HG02981 (cell line): ENCODE results near the gene SCUBE2.
"Not testable (repeated sequence)": the region's sequence is repeated elsewhere in the genome, so short reads cannot be mapped to it uniquely, and the experiment has no call there.

Experiments used
- ATAC-seq: cut with Tn5 transposase; IDR thresholded peaks from one replicate; pipeline ENCODE4 v1.9.1; 2021; ENCODE audit warnings: mild to moderate bottlenecking, moderate library complexity; ENCODE audit not compliant: unreplicated experiment

SCUBE2 gene

DNA sequence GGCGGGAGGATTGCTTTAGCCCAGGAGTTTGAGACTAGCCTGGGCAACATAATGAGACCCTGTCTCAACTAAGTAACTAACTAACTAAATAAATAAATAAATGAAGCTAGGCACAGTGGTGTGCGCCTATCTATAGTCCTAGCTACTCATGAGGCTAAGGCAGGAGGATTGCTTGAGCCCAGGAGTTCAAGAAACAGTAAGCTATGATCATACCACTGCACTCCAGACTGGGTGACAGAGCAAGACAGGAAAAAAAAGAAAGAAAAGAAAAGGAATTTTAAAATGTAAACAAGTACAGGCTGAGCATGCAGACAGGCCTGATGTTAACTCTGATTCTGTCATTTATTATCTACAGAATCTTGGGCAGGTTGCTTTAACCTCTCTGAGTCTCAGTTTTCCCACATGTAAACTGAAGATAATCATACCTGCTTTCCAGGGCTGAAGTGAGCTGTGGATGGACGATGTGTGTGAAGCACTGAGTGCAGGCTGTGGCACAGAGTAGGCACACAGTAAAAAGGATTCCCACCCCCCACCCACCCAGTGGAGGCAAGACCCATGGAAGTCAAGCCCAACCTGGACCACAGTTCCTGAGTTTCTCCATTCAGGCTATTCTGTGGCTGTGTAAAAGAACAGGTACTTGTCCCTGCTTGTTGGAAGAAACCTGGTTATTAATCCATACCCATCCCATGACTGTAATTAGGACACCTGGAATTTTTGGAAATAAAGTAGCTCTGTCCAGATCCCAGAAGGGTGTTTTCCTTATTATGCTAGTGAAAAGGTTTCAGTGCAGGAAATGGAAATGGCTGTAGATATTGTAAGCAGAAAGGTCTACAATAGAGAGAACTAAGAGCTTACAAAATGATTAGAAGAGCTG, 18.7 kb upstream of the SCUBE2 start:
- no peak for ATAC-seq

DNA sequence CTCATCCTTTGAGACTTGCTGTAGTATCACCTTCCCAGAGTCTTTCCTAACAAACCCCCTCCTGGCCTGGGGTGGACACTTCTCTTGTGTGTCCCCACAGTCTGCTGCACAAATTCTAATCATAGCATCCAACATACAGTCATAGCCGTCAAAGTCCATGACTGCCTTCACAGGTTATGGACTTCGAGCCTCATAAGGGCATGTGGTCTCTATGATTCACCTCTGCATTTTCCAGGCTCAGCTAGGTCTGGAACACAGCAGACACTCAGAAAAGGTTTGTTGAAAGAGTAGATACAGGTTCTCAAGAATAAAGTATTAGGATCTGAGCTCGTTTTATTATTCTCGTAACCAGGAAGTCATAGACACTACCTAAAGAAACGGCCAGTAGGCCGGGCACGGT, 13.2 kb upstream of the SCUBE2 start:
- ATAC-seq = no peak

DNA sequence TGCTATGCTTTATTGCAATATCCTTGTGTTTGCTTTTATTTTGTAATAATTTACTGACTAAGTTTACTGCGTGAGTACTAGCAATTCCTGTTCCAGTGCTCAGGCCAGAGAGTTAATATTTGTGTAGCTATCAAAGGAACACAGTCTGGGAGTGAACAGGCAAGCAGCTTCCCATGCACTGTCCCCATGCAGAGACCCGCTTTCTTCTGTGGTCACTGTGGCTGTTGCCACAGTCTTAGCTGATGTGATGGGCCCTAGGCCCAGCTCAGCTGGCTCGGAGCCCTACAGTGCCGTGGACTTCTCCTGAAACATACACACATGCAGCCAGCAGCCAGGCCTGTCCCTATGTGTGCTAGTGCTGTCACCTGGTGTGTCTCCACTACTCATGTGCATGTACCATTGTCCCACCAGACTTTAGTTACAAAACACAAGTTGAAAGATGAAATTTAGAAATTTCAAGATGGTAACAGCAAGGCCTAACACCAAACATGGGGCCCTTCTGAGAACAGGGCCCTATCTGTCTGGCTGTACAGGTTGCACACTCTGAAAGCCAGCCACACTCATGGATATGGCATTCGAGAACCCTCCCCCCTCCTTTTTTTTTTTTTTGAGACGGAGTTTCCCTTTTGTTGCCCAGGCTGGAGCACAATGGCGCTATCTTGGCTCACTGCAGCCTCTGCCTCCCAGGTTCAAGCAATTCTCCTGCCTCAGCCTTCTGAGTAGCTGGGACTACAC, 12.3 kb upstream of the SCUBE2 start:
- ATAC-seq = no peak

DNA sequence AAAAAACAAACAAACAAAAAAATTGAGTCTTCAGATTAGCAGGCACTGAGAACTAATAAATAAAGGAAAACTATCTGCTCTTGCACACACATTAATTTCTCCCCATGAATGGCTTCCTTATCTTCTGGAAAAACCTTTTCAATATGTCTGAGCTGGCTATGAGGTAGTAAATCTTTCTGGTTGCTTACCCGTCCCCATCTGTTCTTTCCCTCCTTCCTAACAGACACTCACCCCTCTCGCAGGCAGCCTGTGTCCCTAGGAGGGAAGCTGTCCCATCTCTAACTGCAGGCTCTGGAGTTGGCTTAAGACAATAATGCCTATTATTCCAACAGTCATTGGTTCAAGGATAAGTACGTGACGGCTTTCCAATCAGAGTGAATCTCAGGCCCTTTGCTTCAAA, 8.2 kb upstream of the SCUBE2 start:
- ATAC-seq = no peak

DNA sequence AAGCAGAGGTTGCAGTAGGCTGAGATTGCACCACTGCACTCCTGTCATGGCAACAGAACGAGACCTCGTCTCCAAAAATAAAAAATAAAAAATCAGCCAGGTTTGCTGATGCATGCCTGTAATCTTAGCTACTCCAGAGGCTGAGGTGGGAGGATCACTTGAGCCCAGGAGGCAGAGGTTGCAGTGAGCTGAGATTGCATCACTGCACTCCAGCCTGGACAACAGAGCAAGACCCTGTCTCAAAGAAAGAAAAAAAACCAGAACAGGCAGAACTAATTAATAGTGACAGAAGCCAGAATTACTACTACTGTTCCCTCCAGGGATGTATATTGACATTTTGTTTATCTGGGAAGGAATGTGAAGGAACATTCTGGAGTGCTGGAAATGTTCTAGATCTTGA, 7.1 kb upstream of the SCUBE2 start:
- not testable (repeated sequence) for ATAC-seq

DNA sequence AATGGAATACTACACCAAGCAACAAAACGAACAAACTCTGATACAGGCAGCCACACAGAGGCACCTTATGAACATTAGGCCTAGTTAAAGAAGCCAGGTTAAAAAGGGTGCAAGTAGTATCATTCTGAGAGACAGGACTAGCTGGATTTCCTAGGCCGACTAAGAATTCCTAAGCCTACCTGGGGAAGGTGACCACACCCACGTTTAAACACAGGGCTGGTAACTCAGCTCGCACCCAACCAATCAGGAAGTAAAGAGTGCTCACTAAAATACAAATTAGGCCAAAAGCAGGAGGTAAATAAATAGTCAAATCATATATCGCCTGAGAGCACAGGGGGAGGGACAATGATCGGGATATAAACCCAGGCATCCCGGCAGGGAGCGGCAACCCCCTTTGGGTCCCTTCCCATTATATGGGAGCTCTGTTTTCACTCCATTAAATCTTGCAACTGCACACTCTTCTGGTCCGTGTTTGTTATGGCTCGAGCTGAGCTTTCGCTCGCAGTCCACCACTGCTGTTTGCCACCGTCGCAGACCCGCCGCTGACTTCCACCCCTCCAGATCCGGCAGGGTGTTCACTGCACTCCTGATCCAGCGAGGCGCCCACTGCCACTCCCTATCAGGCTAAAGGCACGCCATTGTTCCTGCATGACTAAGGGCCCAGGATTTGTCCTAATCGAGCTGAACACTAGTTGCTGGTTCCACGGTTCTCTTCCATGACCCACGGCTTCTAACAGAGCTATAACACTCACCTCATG, 6.0 kb upstream of the SCUBE2 start:
- not testable (repeated sequence) for ATAC-seq

DNA sequence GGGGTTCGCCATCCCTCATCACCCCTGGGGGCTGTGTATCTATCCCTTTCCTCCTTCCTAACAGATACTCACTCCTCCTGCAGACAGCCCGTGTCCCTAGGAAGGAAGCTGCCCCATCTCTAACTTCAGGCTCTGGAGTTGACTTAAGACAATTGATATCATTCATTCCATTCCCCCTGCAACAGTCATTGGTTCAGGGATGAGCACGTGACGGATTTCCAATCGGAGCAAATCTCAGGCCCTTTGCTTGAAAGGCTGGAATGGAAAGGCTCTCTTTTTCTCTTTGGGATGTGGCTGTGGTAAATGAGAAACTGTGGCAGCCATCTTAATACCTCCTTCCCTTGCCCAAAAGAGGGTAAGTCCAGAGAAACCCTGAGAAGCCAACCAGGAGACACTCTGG, 5.0 kb upstream of the SCUBE2 start:
- ATAC-seq = no peak

DNA sequence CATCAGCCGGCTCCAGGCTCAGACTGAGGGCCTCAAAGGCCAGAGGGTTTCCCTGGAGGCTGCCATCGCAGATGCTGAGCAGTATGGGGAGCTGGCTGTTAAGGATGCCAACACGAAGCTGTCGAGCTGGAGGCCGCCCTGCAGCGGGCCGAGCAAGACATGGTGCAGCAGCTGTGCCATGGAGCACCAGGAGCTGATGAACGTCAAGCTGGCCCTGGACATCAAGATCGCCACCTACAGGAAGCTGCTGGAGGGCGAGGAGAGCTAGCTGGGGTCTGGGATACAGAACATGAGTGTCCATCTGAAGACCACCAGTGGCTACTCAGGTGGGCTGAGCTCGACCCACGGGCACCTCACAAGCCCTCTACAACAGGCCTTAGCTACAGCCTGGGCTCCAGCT, 4.0 kb upstream of the SCUBE2 start:
- ATAC-seq = no peak

DNA sequence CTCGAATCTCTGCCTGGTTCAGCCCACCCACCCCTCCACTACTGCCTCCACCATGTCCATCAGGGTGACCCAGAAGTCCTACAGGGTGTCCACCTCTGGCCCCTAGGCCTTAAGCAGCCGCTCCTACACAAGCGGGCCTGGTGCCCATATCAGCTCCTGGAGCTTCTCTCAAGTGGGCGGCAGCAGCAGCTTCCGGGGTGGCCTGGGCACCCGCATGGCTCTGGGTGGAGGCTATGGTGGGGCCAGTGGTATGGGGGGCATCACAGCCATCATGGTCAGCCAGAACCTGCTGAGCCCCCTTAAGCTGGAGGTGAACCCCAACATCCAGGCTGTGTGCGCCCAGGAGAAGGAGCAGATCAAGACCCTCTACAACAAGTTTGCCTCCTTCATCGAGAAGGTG, 3.0 kb upstream of the SCUBE2 start:
- ATAC-seq = no peak

DNA sequence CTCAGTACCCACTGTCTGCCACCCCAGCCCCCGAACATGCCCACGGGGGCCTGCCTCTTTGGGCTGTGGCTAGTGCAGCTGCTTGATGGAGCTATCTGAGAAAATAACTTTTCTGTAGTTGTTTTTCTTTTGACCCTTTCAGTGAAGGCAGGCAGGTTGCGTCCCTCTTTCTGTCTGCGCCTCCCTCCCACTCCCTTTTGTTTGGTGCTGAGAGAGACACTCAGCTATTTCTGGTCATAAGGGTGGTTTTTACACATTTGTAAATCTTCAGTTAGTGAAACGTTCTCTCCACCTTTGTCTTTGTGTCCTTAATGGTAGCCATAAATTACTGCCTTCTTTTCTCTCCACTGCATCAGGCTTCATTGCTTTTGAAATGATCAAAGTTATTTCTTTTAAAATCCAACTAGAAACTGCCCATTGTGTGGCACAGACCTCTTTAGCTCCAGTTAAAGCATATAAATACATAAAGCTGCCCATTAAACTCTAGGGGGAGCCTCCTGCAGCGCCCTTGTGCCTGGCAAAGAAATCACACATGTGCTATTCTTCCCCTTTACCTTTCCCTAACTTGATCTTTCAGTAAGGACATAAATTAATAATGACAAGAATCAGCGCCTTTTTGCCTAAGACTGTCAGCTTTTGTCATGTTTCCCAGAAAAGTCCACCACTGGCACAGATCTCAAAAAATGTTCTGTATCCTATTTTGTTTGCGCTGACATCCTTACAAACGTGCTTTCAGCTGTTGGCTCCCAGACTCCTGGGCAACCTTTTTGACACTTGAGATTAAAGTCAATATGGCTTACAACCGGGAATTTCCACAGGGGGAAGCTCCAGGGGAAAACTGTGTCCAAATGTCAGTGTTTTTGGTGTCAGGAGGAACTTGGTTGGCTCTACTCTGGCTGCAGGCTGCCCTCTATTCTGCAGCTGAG, 1.7 kb upstream of the SCUBE2 start:
- no peak for ATAC-seq

DNA sequence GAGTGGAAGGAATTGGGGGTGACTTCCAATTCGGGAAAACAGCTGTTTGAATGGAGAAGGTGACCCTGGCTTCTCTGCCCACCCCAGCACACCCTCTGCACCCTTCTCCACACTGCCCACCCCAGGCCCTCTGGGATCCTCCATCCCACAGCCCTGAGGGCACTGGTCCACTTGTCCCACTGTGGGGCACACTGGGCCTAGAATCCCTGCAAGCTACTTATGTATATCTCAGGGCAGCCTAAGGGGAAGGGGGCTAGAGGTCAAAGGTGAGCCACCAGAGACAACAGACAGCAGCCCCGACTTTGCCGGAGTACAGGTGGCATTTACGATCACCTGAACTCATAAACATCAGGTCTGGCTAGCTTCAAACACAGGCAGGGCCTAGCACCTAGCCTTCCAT, 673 bp upstream of the SCUBE2 start:
- ATAC-seq = no peak

DNA sequence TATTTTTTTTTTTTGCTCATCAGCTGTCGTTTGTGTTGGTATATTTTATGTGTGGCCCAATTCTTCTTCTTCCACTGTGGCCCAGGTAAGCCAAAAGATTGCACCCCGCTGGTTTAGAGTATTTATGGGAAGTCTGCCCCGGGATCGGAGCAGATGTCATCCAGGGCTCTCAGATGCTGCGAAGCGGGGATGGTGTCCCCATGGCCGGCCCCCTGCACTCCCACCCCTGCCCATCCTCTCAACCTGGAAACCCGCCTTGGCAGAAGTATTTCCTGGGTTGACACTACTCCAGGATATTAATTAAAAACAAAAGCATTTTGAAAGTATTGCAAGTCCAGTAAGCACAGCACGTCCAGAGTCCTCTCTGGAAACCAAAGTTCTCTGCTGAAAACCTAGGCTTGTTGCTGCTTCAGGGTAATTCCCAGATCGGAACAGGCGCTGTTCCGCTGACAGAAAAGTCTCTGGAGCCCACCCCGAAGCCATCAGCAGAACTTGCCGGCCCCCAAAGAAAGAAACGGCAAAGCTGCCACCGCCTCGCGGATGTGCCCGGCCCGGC, 833 bp downstream of the SCUBE2 start:
- ATAC-seq = no peak

DNA sequence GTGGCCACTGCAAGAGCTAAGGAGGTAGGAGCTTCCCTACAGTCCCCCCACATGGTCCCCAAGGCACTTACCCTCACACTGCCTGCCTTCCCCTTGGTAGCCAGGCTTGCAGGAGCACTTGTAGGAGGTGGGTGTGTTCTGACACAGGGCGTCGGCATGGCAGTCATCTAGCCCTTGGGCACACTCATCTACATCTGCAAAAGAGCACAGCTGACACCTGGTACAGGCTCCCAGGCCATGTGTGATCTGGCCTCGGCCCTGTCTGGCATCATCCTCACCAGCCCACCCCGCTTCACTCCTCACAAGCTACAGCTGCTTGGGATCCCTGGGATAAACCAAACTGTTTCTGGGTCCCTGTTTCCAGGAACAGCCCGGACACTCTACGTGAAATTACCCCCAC, 1.8 kb downstream of the SCUBE2 start:
- no peak for ATAC-seq

DNA sequence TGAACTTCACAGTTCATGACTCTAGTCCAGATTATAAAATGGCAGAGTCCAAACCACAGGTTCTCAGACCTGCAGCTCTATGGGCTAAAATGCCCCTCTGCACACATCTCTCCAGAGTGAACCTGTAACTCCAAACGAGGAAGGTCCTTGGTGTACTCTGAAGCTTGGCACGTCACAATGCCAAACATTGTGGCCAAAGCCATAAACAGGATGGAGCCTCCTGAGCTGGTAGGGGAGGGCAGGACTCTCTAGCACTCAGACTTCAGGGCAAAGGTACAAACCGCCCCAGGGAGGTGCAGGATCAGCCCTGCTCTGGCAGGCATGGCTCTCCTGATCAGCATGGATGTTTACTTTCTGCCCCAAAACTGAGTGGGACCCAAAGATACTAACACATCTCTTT, 2.3 kb downstream of the SCUBE2 start:
- no peak for ATAC-seq

DNA sequence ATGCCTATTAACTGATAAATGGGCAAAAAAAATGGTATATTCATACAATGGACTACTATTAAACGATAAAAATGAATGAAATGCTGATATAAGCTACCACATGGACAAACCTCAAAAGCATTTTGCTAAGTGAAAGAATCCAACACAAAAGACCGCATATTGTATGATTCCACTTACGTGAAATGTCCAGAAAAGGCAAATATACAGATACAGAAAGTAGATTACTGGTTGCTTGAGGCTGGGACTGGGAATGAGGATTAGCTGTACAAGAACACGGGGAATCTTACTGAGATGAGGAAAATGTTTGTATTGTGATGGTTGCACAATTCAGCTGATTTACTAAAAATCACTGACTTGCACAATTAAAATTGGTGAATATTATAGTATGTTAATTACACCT, 8.8 kb downstream of the SCUBE2 start:
- ATAC-seq = no peak

DNA sequence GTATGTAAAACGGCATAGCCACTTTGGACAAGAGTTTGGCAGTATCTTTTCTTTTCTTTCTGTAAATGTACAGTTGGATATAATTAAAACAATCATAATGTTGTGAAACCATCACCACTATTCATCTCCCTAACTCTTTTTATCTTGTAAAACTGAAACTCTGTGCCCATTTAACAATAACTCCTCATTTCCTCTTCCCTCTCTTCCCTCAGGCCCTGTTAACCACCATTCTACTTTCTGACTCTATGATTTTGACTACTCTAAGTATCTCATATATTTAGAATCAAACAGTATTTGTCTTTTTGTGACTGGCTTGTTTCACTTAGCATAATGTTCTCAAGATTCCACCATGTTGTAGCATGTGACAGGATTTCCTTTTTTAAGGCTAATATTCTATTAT, 10.2 kb downstream of the SCUBE2 start:
- ATAC-seq = no peak

DNA sequence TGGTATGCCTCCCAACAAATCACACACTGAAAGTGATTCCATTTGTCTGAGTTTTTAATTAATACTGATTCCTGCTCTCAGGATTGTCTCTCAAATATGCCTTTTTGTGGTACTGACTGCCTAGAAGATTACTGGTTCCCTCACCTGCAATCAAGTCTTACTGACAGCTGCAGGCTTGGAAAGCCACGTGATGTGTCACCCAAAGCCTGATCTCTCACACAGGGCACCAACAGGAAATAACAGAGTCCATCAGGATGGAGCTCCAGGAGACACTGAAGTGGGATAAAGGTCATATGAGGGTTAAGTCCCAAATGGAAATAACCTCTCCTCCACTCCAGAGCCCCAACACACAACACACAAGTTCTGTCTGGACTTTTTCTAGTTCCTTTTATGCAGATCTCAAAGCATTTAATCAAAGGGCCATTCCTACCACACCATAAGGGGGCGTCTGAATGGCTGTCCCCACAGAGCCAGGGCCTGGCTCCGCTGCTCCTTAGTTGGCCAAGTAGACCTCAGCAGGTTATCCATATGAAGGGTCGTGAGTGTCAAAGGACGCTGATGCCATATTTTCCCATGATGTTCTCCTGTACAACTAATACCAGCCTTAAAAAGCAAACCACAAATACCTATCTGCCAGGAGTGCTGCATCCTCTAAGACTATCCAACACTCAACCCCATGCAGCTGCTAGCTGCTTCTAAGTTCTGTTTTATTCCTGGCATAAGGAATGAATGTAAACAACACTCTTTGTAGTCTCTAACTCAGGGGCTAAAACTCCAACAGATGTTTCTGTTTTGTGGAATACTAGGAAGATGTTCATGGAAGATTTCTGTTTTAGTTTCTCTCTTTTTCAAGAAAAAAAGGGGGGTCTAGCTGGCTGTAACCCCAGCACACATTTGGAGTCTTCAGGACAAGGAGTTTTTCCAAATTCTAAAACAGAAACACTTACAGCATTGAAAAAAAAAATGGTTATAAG, 13.0 kb downstream of the SCUBE2 start:
- ATAC-seq = no peak

DNA sequence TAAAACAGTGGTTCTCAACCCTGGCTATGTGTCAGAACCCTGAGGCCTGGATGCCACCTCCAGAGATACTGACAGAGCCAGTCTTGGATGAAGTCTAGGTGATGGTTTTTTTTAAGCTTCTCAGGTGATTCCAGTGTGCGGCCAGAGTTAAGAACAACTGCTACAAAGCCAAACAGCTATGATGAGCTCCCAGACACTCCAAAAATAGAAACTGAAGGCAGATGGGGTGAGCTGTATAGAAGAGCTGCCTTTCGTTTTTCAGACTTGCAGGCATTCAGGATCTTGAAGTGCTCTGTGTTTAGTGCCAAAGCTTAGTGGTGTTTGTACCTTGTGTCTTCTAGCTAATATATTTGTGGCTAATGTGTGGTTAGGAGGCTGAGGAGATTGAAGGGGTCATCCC, 14.2 kb downstream of the SCUBE2 start:
- no peak for ATAC-seq

DNA sequence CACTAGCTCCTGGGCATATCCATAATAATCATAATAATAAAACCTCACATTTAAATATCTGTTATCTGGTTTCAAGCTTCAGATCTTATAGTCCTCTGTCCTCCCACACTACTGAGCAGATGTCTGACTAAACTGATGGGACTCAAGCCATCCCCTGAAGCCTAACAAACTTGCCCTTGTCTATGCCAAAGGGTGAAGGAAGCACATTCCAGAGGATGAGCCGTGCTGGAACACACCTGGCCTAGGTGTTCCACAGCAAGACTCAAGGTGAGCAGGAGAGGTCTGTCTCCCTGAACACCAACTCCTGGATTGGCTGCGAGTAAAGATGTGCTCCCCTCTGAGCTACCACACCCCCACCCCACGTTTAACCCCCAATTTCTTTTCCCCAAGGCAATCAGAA, 14.7 kb downstream of the SCUBE2 start:
- no peak for ATAC-seq
